ENCODE data around the gene TLE5. TPM values are rescaled to one million over a fixed set of nuclear protein-coding genes. Genes with fewer than 3 reads are reported as not detected.
A peak's percentile ranks its signal among the peaks of the same experiment; 100 is the strongest.

The TLE5 gene, protein sequence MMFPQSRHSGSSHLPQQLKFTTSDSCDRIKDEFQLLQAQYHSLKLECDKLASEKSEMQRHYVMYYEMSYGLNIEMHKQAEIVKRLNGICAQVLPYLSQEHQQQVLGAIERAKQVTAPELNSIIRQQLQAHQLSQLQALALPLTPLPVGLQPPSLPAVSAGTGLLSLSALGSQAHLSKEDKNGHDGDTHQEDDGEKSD
- polyA plus RNA-seq (249 to 337 TPM (median 316 TPM) in 3 replicates), polyA minus RNA-seq (324 to 462 TPM (median 417 TPM) in 3 replicates)
- 171 TPM for polyA plus RNA-seq (2011; ENCODE audit: low read depth)
- 305 and 467 TPM in 2 replicates for polyA plus RNA-seq (2011; cell fraction: cytosol; rRNA removed)
- 152 and 214 TPM in 2 replicates for polyA plus RNA-seq (2011; cell fraction: nucleus; rRNA removed)
- polyA plus RNA-seq (2012; ENCODE audit: low replicate concordance), result 144 and 286 TPM in 2 replicates
- 635 TPM for polyA minus RNA-seq (2011; cell fraction: cytosol; rRNA and poly(A)+ RNA removed)
- polyA minus RNA-seq (2011; cell fraction: nucleus; rRNA and poly(A)+ RNA removed), result 62.3 and 73.5 TPM in 2 replicates

DNA sequence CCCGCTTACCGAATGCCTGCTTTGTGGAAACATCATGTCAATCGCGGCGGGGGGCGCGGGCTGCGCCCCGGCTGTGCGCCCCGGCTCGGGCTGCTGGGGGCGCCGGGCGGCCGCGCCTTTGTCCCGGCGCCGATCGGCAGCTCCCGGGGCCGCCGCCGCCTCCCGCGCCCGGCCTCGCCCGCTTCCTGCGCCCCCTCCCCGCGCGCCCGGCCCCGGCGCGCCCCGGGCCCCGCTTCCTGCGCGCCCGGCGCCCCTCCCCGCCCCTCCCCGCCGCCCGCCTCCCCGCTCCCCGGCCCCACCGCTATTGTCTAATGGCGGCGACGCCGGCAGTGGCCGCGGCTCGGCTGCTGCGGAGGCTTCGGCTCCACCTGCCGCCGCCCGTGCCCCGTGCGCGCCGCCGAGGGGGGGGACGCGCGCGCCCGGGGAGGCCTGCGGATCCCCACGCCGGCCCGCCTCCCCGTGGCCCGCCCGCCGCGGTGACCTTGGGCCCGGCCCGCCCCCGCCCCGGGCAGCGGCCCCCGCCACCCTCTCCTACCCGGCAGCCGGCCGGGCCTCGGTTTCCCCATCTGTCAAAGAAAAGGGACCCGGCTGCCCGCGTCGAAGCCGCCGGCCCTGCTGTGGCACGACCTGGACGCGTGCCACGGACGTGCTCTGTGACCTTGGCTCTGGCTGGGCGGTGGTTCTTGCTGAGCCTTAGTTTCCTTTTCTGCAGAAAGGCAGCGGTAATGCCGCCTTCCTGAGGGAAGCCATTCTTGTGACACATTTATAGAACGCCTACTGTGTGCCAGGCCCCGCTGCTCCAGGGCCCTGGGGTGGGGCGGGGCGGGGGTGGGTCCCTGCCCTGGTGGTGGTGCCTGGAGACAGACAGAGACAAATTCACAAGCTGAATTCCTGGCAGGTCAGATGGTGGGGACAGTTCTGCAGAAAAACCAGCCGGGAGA, at the start of gene TLE5:
Gene TLE5, minus strand, starts transcription at position 331 of the 941 bp plus-strand sequence. Its CDS starts 295 bp downstream, at position 36.
- peaks cover 10% of the 10 kb centered on the region for H3K4me1 ChIP-seq (ENCODE audit: control insufficient read depth, extremely low read depth, insufficient read depth, low read length)
- peaks cover 15 to 19% of the 10 kb centered on the region in 2 experiments for H3K36me3 ChIP-seq (ENCODE audit: control insufficient read depth in 2 of 2, extremely low read depth in 1 of 2, insufficient read depth in 2 of 2, low read length in 2 of 2)
- H3K9ac ChIP-seq (ENCODE audit: control insufficient read depth, extremely low read depth, insufficient read depth, low read length), result peak within 1 kb of the TSS; percentile 82
- H3K4me3 ChIP-seq (ENCODE audit: control insufficient read depth in 2 of 3, extremely low read depth in 1 of 3, insufficient read depth in 2 of 3, low read depth in 1 of 3, low read length in 3 of 3), result peak within 1 kb of the TSS; percentile 73 to 84 (median 78)
- no peaks in the 10 kb centered on the region for H3K9me1 ChIP-seq (ENCODE audit: control insufficient read depth, extremely low read depth, insufficient read depth, low read length)
- TF ChIP-seq, protein P1, sequence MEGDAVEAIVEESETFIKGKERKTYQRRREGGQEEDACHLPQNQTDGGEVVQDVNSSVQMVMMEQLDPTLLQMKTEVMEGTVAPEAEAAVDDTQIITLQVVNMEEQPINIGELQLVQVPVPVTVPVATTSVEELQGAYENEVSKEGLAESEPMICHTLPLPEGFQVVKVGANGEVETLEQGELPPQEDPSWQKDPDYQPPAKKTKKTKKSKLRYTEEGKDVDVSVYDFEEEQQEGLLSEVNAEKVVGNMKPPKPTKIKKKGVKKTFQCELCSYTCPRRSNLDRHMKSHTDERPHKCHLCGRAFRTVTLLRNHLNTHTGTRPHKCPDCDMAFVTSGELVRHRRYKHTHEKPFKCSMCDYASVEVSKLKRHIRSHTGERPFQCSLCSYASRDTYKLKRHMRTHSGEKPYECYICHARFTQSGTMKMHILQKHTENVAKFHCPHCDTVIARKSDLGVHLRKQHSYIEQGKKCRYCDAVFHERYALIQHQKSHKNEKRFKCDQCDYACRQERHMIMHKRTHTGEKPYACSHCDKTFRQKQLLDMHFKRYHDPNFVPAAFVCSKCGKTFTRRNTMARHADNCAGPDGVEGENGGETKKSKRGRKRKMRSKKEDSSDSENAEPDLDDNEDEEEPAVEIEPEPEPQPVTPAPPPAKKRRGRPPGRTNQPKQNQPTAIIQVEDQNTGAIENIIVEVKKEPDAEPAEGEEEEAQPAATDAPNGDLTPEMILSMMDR (optimal IDR thresholded peaks at IDR 0.05 in 1 of 3, IDR thresholded peaks at IDR 0.05 in 1 of 3, conservative IDR thresholded peaks at IDR 0.05 in 1 of 3; ENCODE audit: extremely low read depth in 1 of 3, insufficient read depth in 2 of 3, low read length in 3 of 3), result no peak
- H3K27me3 ChIP-seq (ENCODE audit: control insufficient read depth, extremely low read depth, insufficient read depth, low read length), result no peaks in the 10 kb centered on the region
- dilution Hi-C loops (cut with MboI; ENCODE audit: extremely low pct_ligation_motif_present, low sequenced_read_pairs), result no loop called here
- H3K79me2 ChIP-seq (ENCODE audit: control insufficient read depth, insufficient read depth, low read length), result peaks cover 8% of the 10 kb centered on the region
- no peaks in the 10 kb centered on the region for H3K9me3 ChIP-seq (ENCODE audit: control insufficient read depth, low read depth, low read length)
- H4K20me1 ChIP-seq (ENCODE audit: control insufficient read depth, extremely low read depth, insufficient read depth, low read length), result peaks cover 3% of the 10 kb centered on the region
- H3K27ac ChIP-seq (ENCODE audit: control insufficient read depth, insufficient read depth, low read length), result peak within 1 kb of the TSS; percentile 20
- peak within 1 kb of the TSS; percentile 82 for H3K4me2 ChIP-seq (ENCODE audit: control insufficient read depth, extremely low read depth, insufficient read depth, low read depth, low read length)
- FAIRE-seq (no peak), DNase-seq (ENCODE audit: low read depth, low spot score) (no peak)
- H2AFZ ChIP-seq (ENCODE audit: control insufficient read depth, low read length), result peak within 1 kb of the TSS; percentile 49

DNA sequence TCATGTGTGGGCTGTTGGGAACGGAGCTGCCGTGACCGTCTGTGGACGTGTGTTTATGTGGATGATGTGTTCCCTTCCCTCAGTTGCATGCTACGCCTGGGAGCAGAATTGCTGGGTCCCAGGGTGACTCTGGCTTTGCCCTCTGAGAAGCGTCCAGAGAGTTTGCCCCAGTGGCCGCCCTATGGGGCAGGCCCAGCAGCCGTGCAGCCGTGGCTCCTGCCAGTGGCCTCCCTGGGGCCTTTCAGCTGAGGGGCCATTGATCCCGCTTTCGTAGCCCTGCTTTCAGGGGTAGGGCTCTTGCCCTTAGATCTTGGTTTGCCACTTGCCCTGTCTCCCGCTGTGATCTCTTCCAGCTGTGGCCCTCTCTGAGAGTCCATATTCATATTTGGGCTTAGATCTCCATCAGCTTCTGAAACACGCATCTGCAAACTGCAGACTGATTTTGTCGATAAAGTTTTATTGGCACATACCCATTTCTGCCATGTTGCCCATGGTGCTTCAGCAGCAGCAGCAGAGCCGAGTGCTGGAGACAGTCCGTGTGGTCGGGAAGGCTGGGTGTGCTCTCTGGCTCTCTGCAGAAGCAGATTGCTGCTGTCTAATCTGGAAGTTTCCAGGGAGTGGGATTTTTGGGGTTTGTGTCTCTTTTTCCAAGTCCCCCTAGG, 49.4 kb upstream of the TLE5 start:
- DNase-seq (ENCODE audit: low read depth, low spot score) (no peak), FAIRE-seq (no peak)
- Histone ChIP-seq H3K9ac (ENCODE audit: control insufficient read depth, extremely low read depth, insufficient read depth, low read length) (no peak overlapping the region), H3K27ac (ENCODE audit: control insufficient read depth, insufficient read depth, low read length) (no peak overlapping the region), H4K20me1 (ENCODE audit: control insufficient read depth, extremely low read depth, insufficient read depth, low read length) (peaks cover 14% of the 10 kb centered on the region), H3K4me1 (ENCODE audit: control insufficient read depth, extremely low read depth, insufficient read depth, low read length) (peaks cover 7% of the 10 kb centered on the region), H3K36me3 (ENCODE audit: control insufficient read depth in 2 of 2, extremely low read depth in 1 of 2, insufficient read depth in 2 of 2, low read length in 2 of 2) (peaks cover 11 to 18% of the 10 kb centered on the region in 2 experiments), H3K9me3 (ENCODE audit: control insufficient read depth, low read depth, low read length) (no peaks in the 10 kb centered on the region), H3K4me3 (ENCODE audit: control insufficient read depth in 2 of 3, extremely low read depth in 1 of 3, insufficient read depth in 2 of 3, low read depth in 1 of 3, low read length in 3 of 3) (no peak overlapping the region), H2AFZ (ENCODE audit: control insufficient read depth, low read length) (no peak overlapping the region), H3K9me1 (ENCODE audit: control insufficient read depth, extremely low read depth, insufficient read depth, low read length) (no peaks in the 10 kb centered on the region), H3K27me3 (ENCODE audit: control insufficient read depth, extremely low read depth, insufficient read depth, low read length) (no peaks in the 10 kb centered on the region), H3K79me2 (ENCODE audit: control insufficient read depth, insufficient read depth, low read length) (peaks cover 59% of the 10 kb centered on the region), H3K4me2 (ENCODE audit: control insufficient read depth, extremely low read depth, insufficient read depth, low read depth, low read length) (no peak overlapping the region)
- no peak for TF ChIP-seq EZH2 (IDR thresholded peaks at IDR 0.05; ENCODE audit: low read length)
- TF ChIP-seq, protein P1 (optimal IDR thresholded peaks at IDR 0.05 in 1 of 3, IDR thresholded peaks at IDR 0.05 in 1 of 3, conservative IDR thresholded peaks at IDR 0.05 in 1 of 3; ENCODE audit: extremely low read depth in 1 of 3, insufficient read depth in 2 of 3, low read length in 3 of 3), result no peak
- dilution Hi-C loops (cut with MboI; ENCODE audit: extremely low pct_ligation_motif_present, low sequenced_read_pairs), result no loop called here

All from keratinocyte (primary cell).